Embryonic facial prominence (tissue), 1 donor: Measurements from ENCODE around the gene IDE.
"Not testable (repeated sequence)": the region's sequence is repeated elsewhere in the genome, so short reads cannot be mapped to it uniquely, and the experiment has no call there.

ENCODE experiments used
- DNase-seq: peaks from one replicate; pipeline ENCODE4 v3.0.0-alpha.2; 2016; ENCODE audit errors: extremely low spot score

The IDE gene

GRCh38 chr10:92419740-92420545 lies 153.9 kb downstream of the IDE start:
- no peak for DNase-seq

GRCh38 chr10:92418891-92419290 lies 155.0 kb downstream of the IDE start:
- DNase-seq, result no peak

GRCh38 chr10:92418221-92418620 lies 155.7 kb downstream of the IDE start:
- DNase-seq, result no peak

- no peak for DNase-seq
Observed at GRCh38 chr10:92413519-92413918, 160.4 kb downstream of the IDE start.

- no peak for DNase-seq
Observed at GRCh38 chr10:92413011-92413410, 160.9 kb downstream of the IDE start.

- DNase-seq, result no peak
Observed at GRCh38 chr10:92411406-92411805, 162.5 kb downstream of the IDE start.

GRCh38 chr10:92410501-92410900 lies 163.4 kb downstream of the IDE start:
- no peak for DNase-seq

GRCh38 chr10:92408017-92408361 lies 165.9 kb downstream of the IDE start:
- DNase-seq, result no peak

GRCh38 chr10:92407305-92408016 lies 166.4 kb downstream of the IDE start:
- DNase-seq, result no peak

- no peak for DNase-seq
Observed at GRCh38 chr10:92405419-92405924, 168.4 kb downstream of the IDE start.

- DNase-seq, result no peak
Observed at GRCh38 chr10:92404612-92405418, 169.1 kb downstream of the IDE start.

- DNase-seq, result not testable (repeated sequence)
Observed at GRCh38 chr10:92402234-92402633, 171.7 kb downstream of the IDE start.
